MM.1S (cell line): ENCODE measurements around the gene MIB2.
"Not testable (repeated sequence)": the region's sequence is repeated elsewhere in the genome, so short reads cannot be mapped to it uniquely, and the experiment has no call there.

Source experiments
- DNase-seq: peaks from one replicate; pipeline ENCODE4 v3.0.0-alpha.2; 2015
- H2AFZ ChIP-seq: fragments of 300-600 bp; sonication (generic); 2 replicates; pipeline ENCODE4 v1.6.0; 2016; ENCODE audit warnings: antibody characterized with exemption, low read length
- H3F3A ChIP-seq: fragments of 300-600 bp; sonication (generic); 2 replicates; pipeline ENCODE4 v1.6.1; 2016; ENCODE audit warnings: mild to moderate bottlenecking, antibody characterized with exemption, low read length, moderate library complexity, mixed read lengths; ENCODE audit not compliant: insufficient read depth
- H3K27ac ChIP-seq: fragments of 300-600 bp; sonication (generic); 2 replicates; pipeline ENCODE4 v1.5.1; 2016; ENCODE audit warnings: mild to moderate bottlenecking, low read length
- H3K27me3 ChIP-seq: fragments of 300-600 bp; sonication (generic); replicated peaks from 2 replicates; pipeline ENCODE4 v1.6.0; 2016; ENCODE audit warnings: low read length; ENCODE audit not compliant: insufficient read depth
- H3K36me3 ChIP-seq: fragments of 300-600 bp; sonication (generic); replicated peaks from 2 replicates; pipeline ENCODE4 v1.6.1; 2016; ENCODE audit warnings: mild to moderate bottlenecking, low read length, mixed read lengths; ENCODE audit not compliant: insufficient read depth
- H3K4me1 ChIP-seq: fragments of 300-600 bp; sonication (generic); 2 replicates; pipeline ENCODE4 v1.6.1; 2016; ENCODE audit warnings: low read length, mixed read lengths
- H3K4me2 ChIP-seq: fragments of 300-600 bp; sonication (generic); 2 replicates; pipeline ENCODE4 v1.6.0; 2016; ENCODE audit warnings: low read depth, low read length
- H3K4me3 ChIP-seq: fragments of 300-600 bp; sonication (generic); 2 replicates; pipeline ENCODE4 v1.5.1; 2016; ENCODE audit warnings: low read length, mixed read lengths
- H3K79me2 ChIP-seq: fragments of 300-600 bp; sonication (generic); 2 replicates; pipeline ENCODE4 v1.6.1; 2016; ENCODE audit warnings: mixed run types, low read length, mixed read lengths
- H3K9ac ChIP-seq: fragments of 300-600 bp; sonication (generic); 2 replicates; pipeline ENCODE4 v1.6.1; 2016; ENCODE audit warnings: low read length, mixed read lengths
- H3K9me2 ChIP-seq: fragments of 300-600 bp; sonication (generic); replicated peaks from 2 replicates; pipeline ENCODE4 v1.6.1; 2016; ENCODE audit warnings: mild to moderate bottlenecking, low read length, mixed read lengths; ENCODE audit not compliant: insufficient read depth
- H3K9me3 ChIP-seq: fragments of 300-600 bp; sonication (generic); replicated peaks from 2 replicates; pipeline ENCODE4 v1.6.1; 2016; ENCODE audit warnings: mild to moderate bottlenecking, low read length, mixed read lengths; ENCODE audit not compliant: insufficient read depth
- H4K20me1 ChIP-seq: fragments of 300-600 bp; sonication (generic); 2 replicates; pipeline ENCODE4 v1.6.1; 2016; ENCODE audit warnings: mild to moderate bottlenecking, low read length, moderate library complexity, mixed read lengths; ENCODE audit not compliant: insufficient read depth
- TF ChIP-seq, protein P1 (sequence below): fragments of 300-600 bp; sonication (generic); IDR thresholded peaks from 2 replicates; pipeline ENCODE4 v1.5.1; 2016; ENCODE audit warnings: antibody characterized with exemption, low read length, mixed read lengths

The MIB2 gene

GRCh38 chr1:1647567-1648241, 32.4 kb downstream of the MIB2 start:
- not testable (repeated sequence) for H3K4me2 ChIP-seq, H2AFZ ChIP-seq, DNase-seq, H3K9me3 ChIP-seq, H3K9me2 ChIP-seq, H3F3A ChIP-seq, H3K79me2 ChIP-seq, H3K4me1 ChIP-seq, H3K27ac ChIP-seq, H3K36me3 ChIP-seq, H3K9ac ChIP-seq, H3K4me3 ChIP-seq, H4K20me1 ChIP-seq, H3K27me3 ChIP-seq

- H3K36me3 ChIP-seq, H3K4me1 ChIP-seq, H3K27me3 ChIP-seq, H2AFZ ChIP-seq, H3K9me2 ChIP-seq, H3K27ac ChIP-seq, DNase-seq, H3K4me3 ChIP-seq, H3K9ac ChIP-seq, H4K20me1 ChIP-seq, H3K4me2 ChIP-seq, H3K79me2 ChIP-seq, H3K9me3 ChIP-seq, H3F3A ChIP-seq: not testable (repeated sequence)
Observed at GRCh38 chr1:1648265-1648664, 33.0 kb downstream of the MIB2 start.

DNA sequence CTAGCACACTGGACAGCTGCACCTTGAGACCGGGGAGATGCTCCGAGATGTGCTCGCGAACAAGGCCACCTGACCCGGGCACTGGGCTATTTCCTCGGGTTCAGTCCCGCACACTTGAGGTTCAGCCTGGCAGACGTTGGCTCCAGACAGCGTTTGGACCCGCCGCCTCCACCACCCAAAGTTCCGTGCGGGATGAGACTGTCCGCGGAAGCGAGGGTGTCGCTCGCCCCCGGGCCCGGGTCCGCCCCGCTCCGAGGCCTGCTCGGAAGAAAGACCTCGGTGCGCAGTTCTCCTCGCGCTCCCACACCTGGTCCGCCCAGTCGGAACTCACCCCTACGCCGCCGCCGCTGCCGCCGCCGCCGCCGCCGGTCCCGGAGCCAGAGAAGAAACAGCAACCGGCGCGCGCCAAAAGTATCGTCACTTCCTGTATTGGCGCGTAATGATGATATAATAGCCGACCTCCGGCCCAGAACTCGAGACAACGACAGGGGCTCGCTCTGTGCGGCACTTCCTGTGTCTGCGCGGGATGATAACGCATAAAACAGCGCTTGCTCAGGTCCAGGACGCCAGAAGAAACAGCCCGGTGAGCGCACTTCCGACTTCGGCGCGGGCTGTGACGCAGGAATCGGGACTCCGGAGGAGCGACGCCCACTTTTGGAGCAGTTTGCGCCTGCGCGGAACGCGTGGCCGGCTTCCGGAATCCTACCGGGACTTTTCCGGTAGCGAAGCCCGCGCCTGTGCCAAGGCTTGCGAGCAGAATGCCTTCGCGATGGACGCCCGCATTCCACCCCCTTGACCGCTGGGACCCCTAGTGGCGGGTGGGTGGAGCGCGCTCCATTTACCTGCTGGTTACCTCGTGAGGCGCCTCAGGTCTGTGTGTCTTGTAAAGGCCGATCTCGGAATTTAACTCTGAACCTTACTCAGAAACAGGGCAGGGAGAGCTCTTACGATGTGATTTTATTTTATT, 43.6 kb downstream of the MIB2 start, which contains the start of gene CDK11B:
CDK11B (minus strand) TSS at position 422 of the 967 bp plus-strand sequence. CDS start 1,519 bp downstream, outside the sequence.
- not testable (repeated sequence) for H3K4me1 ChIP-seq, H3F3A ChIP-seq, H3K27me3 ChIP-seq, H3K9me3 ChIP-seq, H4K20me1 ChIP-seq, H3K36me3 ChIP-seq, H3K9me2 ChIP-seq
- peak within 1 kb of the TSS; percentile 83 for H3K9ac ChIP-seq
- peak within 1 kb of the TSS; percentile 76 for H2AFZ ChIP-seq
- peak within 1 kb of the TSS; percentile 70 for H3K4me3 ChIP-seq
- H3K4me2 ChIP-seq: peak within 1 kb of the TSS; percentile 29; the same call in 1 of the 2 replicates
- H3K79me2 ChIP-seq: peaks cover 20% of the 10 kb centered on the region
- TF ChIP-seq, protein P1, sequence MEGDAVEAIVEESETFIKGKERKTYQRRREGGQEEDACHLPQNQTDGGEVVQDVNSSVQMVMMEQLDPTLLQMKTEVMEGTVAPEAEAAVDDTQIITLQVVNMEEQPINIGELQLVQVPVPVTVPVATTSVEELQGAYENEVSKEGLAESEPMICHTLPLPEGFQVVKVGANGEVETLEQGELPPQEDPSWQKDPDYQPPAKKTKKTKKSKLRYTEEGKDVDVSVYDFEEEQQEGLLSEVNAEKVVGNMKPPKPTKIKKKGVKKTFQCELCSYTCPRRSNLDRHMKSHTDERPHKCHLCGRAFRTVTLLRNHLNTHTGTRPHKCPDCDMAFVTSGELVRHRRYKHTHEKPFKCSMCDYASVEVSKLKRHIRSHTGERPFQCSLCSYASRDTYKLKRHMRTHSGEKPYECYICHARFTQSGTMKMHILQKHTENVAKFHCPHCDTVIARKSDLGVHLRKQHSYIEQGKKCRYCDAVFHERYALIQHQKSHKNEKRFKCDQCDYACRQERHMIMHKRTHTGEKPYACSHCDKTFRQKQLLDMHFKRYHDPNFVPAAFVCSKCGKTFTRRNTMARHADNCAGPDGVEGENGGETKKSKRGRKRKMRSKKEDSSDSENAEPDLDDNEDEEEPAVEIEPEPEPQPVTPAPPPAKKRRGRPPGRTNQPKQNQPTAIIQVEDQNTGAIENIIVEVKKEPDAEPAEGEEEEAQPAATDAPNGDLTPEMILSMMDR: peak; percentile 27; the same call in 1 of the 2 replicates
- peak; percentile 97 for DNase-seq
- H3K27ac ChIP-seq: peak within 1 kb of the TSS; percentile 97

- H3K9ac ChIP-seq, H3K4me3 ChIP-seq, H3K4me2 ChIP-seq: not testable (repeated sequence)
Observed at GRCh38 chr1:1662392-1662791, 47.1 kb downstream of the MIB2 start.

DNA sequence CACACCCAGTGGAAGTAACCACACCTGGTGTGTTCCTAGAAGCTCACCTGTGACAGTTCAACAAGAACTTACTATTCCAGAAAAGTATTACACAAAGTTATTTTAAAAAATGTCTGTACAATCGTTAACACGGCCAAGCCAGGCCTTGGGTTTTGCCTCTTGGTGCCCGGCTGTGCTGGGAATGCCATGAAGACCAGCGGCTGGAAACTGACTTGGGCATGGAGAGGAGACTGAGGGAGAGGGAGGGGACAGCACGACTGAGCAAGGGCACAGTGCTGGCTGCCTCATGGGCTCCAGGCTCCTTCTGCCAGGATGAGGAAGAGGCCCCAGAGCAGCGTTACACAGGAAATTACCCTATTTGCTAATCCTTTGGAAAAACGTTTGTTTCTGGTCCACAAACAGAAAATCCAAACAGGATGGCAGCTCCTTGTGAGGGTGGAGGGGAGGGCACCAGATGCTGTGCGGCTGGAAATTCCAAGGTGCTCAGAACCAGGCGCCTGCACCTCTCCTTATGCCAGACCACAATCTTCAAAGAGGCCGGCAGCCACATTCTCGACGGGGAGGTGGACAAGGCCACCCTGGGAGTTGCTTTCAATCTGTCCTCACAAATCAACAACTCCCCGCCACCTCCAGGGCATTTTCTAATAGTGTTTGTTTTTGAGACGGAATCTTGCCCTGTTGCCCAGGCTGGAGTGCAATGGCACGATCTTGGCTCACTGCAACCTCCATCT, 47.7 kb downstream of the MIB2 start:
- not testable (repeated sequence) for H3F3A ChIP-seq, H3K36me3 ChIP-seq, H3K9ac ChIP-seq, H3K27ac ChIP-seq, H3K4me1 ChIP-seq, H3K79me2 ChIP-seq, H4K20me1 ChIP-seq, H3K4me3 ChIP-seq, H2AFZ ChIP-seq, H3K4me2 ChIP-seq, H3K27me3 ChIP-seq, H3K9me3 ChIP-seq, DNase-seq, H3K9me2 ChIP-seq

More at GRCh38 chr1:1662392-1662791, 47.1 kb downstream of the MIB2 start:
- not testable (repeated sequence) for H3K9me3 ChIP-seq, H3K9me2 ChIP-seq, H3K4me1 ChIP-seq, DNase-seq, H4K20me1 ChIP-seq, H3K27ac ChIP-seq, H3K79me2 ChIP-seq, H3F3A ChIP-seq, H2AFZ ChIP-seq, H3K36me3 ChIP-seq, H3K27me3 ChIP-seq

DNA sequence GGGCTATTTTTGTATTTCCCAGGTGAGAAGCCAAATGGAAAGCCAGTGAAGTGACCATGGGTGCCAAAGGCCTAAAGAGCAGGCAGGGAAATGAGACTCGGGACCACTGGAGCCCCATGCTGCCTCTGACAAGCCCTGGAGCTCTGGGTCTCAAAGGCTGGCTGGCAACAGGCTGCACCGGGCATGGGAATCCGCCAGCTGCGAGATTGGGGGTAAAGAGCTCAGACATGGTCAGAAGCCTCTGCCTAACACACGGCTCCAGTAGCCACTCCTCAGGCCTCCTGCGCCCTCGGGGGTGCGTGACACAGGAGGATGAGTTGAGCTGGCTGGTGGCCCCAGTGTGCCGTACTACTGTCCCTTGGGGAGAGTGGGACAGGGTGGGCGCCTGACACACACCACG, 49.0 kb downstream of the MIB2 start:
- not testable (repeated sequence) for H3K9me3 ChIP-seq, H3K4me2 ChIP-seq, H3F3A ChIP-seq, H4K20me1 ChIP-seq, H3K79me2 ChIP-seq, H3K27me3 ChIP-seq, H3K4me1 ChIP-seq, H2AFZ ChIP-seq, H3K36me3 ChIP-seq, H3K9ac ChIP-seq, H3K9me2 ChIP-seq, H3K4me3 ChIP-seq, DNase-seq, H3K27ac ChIP-seq
